NCI-H524 treated with DMSO at 0.1 percent for 48 hours (cell line): ENCODE results near the gene NECTIN2.
"Not testable (repeated sequence)": the region's sequence is repeated elsewhere in the genome, so short reads cannot be mapped to it uniquely, and the experiment has no call there.

Source experiments
- DNase-seq: peaks from one replicate; lab custom pipeline; 2025; lab: John Stamatoyannopoulos, UW

NECTIN2 gene

DNA sequence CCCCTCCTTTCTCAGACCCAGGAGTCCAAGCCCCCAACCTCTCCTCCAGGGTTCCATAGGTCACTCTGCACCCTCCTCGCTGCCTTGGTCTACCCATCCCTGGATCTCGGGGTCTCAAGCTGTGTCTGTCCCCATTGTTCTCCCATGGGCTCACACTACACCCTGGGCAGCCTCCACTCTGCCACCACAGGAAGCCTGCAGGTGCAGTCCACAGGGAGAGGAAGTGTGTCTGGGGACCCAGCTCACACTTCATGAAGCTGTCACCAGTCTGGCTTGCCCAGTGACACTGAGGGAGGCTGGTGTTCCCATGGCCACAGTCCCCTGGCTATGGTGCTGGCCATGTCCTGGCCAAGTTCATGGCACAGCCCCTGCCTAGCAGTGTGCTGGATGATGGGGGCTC is 5.3 kb downstream of the NECTIN2 start:
- no peak for DNase-seq

DNA sequence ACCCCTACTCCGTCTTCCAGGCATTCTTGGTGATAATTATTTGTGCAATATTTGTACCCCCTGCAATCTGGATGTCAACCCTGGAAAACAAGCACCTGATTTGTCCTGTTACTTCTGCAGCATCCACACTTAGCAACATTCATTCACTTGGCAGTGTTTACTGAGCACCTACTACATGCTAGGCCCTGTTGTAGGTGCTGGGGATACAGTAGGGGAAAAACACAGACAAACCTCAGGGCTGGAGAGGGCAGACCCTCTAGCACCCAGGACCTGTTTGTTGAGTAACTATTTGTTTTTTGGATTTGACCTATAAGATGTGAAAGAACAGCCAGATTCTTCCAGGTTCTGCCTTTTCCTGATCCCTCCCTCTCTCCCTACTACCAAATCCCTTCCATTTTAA is 9.5 kb downstream of the NECTIN2 start:
- no peak for DNase-seq

DNA sequence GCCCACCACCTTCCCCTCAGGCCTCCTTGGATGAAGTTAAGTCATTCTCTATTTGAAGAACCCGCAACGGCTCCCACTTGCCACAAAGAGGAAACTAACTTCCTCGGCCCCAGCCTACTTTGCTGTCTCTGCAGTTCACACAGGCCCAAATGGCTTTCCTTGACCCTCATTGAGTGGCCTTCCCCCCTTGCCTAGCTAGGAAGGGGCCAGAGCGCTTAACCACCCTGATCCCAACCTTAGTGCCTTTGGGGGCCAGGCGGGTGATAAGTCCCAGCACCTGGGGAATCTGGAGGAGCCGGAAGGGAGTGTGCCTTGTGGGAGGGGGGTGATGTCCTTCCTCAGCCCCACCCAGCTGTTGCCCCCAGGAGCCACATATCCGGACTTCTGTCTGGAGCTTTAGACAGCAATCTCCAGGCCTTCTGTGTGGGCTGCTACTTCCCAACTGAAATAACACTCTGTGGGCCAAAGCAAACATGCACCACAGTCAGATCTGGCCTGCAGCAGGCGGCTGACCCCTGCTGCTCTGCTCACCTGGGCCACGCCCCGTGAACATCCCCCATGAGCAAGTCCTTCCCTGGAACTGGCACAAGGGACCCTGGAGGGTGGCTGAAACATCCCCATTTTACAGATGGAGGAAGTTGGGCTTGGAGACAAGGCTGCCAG is 10.5 kb downstream of the NECTIN2 start:
- DNase-seq: no peak

DNA sequence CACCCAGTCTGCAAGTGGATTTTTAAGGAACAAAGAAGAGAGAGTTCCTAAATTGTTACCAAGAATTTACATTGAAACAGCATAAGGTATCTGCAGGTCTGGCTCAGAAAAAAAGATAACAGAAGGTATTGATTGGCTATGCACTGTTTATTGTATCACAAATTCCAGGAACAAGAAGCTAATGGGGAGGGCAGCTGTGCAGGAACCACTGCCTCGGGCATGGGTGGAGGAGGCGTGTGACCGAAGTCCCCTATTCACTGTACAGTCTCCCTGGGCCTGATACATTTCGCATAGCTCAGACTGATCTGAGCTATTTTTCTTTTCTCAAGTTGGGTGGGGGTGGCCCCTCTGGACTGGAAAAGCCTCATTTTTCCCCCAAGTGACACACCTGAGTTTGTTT is 11.7 kb downstream of the NECTIN2 start:
- no peak for DNase-seq

DNA sequence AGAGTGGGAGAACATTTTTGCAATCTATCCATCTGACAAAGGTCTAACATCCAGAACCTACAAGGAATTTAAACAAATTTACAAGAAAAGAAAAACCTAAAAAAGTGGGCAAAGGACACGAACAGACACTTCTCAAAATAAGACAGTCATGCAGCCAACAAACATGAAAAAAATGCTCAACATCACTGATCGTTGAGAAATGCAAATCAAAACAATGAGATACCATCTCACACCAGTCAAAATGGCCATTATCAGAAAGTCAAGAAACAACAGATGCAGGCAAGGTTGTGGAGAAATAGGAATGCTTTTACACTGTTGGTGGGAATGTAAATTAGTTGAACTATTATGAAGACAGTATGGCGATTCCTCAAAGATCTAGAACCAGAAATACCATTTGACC is 15.5 kb downstream of the NECTIN2 start:
- not testable (repeated sequence) for DNase-seq

DNA sequence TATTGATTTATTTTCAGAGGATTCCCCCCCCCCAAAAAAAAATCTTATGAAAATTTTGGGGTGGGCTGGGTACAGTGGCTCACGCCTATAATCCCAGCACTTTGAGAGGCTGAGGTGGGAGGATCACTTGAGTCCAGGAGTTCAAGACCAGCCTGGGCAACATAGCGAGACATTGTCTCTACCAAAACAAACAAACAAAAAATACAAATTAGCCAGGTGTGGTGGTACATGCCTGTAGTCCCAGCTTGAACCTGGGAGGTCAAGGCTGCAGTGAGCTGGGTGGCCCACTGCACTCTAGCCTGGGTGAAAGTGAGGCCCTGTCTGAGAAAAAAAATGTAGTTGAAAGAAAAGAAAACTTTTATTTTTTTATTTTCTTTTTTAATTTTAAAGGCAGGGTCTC is 17.9 kb downstream of the NECTIN2 start:
- DNase-seq: no peak

DNA sequence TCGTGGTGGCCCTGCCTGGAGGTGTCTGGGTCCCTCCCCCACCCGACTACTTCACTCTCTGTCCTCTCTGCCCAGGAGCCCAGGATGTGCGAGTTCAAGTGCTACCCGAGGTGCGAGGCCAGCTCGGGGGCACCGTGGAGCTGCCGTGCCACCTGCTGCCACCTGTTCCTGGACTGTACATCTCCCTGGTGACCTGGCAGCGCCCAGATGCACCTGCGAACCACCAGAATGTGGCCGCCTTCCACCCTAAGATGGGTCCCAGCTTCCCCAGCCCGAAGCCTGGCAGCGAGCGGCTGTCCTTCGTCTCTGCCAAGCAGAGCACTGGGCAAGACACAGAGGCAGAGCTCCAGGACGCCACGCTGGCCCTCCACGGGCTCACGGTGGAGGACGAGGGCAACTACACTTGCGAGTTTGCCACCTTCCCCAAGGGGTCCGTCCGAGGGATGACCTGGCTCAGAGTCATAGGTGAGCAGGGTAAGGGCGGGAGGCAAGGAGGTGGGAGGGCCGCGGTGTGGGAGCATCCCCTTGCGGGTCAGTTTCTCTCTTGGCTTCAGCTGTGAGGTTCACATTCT is 19.2 kb downstream of the NECTIN2 start:
- no peak for DNase-seq

DNA sequence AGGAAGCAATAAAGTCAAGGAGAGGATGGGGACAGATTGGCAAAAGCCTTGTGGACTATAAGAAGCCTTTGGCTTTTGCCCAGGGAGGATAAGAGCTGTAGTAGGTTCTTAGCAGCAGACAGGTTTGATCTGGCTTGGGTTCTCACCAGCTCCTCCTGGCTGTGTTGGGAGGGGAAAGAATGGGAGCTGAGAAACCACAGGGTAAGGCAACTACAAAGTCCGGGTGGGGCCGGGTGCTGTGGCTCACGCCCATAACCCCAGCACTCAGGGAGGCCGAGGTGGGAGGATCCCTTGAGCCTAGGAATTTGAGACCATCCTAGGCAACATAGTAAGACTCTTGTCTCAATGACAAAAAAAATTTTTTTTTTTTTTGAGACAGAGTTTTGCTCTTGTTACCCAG is 20.6 kb downstream of the NECTIN2 start:
- no peak for DNase-seq

DNA sequence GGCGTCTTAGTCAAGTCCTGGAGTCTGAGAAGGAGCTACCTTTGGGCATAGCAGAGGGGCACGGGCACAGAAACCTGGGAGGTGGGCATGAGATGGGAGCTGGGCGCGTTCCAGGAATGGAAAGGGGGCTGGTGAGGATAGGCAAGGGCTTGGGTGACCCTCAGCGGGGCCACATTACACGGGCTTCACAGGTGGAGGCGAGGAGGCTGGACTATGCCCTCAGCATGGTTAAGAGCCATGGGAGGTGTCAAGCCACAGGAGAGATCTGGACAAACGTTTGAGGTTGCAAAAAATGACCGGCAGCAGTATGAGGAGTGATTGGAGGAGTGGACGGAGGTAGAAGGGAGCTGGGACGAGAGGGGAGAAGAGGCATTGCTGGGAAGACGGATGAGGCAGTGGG is 21.5 kb downstream of the NECTIN2 start:
- DNase-seq: no peak

DNA sequence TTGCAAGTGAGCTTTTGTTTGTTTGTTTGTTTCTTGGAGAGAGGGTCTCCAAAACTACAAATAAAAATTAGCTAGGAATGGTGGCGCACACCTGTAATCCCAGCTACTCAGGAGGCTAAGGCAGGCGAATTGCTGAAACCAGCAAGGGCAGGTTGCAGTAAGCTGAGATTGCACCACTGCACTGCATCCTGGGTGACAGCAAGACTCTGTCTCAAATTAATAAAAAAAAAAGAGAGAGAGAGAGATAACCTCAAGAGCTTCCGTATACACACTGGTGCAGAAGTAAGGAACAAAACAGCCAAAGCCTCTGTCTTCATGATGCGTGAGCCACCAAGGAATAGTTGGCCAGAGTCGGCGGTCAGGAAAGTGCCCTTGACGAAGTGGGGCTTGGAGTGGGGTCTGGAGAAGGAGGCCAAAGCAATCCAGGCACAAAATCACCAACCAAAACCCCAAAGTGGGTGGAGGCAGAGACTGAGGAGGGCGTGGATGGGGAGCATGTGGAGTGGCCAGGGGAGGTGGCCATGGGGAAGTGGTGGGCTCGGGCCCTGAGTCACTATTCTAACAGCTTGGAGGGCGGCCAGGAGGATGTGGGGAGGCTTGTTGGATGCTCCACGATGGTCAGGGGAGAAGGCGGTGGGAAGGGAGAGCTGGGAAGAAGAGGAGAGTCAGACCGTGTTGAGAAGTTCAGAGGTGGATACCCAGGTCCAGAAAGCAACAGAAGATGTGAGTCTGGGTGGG is 23.8 kb downstream of the NECTIN2 start:
- DNase-seq: no peak

DNA sequence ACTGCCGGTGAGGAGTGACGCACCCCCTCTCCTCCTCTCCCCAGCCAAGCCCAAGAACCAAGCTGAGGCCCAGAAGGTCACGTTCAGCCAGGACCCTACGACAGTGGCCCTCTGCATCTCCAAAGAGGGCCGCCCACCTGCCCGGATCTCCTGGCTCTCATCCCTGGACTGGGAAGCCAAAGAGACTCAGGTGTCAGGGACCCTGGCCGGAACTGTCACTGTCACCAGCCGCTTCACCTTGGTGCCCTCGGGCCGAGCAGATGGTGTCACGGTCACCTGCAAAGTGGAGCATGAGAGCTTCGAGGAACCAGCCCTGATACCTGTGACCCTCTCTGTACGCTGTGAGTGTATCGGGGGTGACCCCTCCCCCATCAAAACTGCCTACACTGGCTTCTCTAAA is 25.7 kb downstream of the NECTIN2 start:
- DNase-seq: no peak

DNA sequence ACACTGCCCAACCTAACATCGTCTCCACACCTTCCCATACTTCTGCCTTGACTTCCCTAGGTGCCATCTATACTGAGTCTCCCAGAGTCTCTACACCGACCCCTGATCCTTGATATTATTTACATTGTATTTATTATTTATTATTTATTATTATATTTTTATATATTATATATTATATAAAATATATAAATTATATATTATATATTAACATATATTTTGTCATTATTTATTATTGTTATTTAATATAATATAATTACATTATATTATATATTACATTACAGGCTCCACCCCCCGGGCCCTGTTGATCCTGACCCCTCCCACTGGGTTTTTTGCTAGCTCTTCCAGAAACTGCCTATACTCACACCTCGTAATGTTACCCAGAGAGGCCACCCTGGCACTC is 26.6 kb downstream of the NECTIN2 start:
- DNase-seq: no peak

DNA sequence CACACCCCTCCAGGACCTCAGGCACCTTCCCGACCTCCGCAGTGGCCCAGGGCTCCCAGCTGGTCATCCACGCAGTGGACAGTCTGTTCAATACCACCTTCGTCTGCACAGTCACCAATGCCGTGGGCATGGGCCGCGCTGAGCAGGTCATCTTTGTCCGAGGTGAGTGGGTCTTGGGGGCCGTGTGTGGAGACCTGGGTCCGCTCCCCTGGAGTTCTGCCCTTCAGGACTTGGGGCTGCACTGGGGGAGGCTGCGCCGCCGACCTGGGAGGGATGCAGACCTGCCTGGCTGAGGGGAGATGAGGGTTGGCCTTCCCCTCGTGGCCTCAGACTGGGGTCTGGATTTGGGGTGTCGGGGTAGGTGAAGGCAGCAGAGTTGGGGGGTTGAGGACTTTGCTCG is 28.2 kb downstream of the NECTIN2 start:
- DNase-seq: no peak

DNA sequence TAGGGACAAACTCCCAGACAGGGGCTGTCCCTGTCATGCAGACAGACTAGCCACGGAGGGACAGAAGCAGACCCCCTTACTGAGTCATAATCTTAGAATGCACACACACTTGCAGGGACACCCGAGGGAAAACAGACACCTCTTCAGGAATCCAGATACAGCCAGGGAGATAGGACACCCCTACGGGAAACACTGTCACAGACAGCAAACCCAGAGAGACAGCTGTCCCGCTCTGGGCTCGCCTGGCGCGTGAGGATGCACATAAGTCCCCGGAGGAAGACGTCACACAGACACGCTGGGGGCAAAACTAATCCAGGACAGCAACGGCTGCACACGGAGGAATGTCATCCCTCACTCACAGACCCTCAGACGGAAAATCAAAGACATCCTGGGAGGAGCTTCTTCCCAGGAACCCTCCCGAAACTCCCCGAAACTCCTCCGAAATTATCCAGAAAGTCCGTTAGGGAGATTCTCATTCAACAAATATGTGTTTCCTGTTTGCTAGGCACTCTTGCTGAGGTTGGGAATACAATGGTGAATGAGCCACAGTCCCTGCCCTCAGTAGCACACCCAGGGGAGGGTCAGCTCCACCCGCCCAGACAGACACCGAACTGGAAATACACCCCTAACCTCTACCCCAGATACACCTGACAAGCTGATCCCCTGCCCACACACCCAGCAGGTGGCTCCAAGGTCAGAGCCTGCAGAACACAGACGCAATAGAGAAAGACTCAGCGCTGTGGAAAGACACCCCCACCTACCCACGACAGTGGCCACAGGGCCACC is 29.8 kb downstream of the NECTIN2 start:
- no peak for DNase-seq

DNA sequence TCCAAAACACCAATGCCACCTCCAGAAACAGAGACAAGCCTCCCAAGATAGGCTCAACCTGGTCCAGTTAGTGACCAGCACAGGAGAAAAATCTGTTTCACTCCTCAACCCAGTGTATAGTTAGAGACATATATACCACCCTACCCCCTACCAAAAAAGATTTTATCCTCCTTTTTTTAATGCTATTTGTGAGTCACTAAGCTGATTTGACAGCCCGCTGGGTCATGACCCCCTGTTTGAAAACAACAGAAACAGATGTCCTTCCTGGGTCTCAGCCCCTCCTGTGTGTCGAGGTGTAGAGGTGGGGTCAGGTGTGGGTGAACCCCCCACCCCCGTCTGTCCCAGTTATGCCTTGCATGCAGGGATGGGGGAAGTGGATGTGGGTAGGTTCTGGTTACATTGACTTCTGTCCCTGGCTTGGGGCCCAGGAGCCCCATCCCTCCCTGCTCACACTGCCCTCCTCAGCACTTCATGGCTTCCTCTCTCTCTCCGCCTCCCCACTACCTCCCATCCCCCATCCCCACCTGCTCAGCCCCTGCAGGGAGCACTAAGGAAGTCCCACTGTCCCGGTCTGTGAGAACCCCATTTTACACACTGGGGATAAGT is 30.9 kb downstream of the NECTIN2 start:
- no peak for DNase-seq

DNA sequence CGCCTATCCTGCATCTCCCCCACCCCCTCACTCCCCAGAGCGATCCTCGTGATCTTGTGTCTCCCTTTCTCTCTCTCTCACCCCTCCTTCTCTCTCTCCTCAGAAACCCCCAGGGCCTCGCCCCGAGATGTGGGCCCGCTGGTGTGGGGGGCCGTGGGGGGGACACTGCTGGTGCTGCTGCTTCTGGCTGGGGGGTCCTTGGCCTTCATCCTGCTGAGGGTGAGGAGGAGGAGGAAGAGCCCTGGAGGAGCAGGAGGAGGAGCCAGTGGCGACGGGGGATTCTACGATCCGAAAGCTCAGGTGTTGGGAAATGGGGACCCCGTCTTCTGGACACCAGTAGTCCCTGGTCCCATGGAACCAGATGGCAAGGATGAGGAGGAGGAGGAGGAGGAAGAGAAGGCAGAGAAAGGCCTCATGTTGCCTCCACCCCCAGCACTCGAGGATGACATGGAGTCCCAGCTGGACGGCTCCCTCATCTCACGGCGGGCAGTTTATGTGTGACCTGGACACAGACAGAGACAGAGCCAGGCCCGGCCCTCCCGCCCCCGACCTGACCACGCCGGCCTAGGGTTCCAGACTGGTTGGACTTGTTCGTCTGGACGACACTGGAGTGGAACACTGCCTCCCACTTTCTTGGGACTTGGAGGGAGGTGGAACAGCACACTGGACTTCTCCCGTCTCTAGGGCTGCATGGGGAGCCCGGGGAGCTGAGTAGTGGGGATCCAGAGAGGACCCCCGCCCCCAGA is 32.2 kb downstream of the NECTIN2 start:
- DNase-seq: no peak

DNA sequence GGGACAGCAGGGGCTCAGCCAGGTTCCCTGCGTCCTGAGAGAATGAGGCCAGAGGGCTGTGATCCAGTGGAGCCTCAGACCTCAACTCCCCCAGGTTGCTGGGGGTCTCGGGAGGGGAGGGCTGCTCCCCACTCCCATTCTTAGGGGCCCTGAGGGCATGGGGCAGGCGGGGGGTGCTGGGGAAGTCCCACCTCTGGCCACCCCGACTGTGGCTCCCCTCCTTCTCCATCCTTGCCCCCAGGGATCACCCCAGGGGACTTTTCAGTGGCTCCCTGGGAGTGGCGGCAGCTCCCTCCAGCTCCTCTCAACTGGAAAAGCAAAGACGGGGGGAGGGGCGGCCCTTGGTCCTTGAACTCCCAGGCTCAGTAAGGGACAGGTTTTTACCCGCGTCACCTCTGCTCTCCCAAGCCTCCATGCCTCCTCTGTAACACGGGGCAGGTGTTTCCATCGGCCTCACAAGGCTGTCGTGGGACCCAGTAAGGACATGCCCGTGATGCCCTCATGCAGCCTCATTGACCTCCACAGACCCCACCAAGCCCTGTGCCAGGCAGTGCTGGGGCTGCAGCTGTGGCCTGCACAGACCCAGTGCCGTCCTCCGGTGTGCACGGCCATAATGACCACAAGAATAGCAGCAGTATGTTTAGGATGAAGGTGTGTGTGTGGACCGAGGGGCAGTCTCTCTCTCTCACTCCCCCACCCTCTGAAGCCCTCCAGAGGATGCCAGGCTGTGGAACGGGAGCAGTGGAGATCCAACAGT is 33.4 kb downstream of the NECTIN2 start:
- no peak for DNase-seq

DNA sequence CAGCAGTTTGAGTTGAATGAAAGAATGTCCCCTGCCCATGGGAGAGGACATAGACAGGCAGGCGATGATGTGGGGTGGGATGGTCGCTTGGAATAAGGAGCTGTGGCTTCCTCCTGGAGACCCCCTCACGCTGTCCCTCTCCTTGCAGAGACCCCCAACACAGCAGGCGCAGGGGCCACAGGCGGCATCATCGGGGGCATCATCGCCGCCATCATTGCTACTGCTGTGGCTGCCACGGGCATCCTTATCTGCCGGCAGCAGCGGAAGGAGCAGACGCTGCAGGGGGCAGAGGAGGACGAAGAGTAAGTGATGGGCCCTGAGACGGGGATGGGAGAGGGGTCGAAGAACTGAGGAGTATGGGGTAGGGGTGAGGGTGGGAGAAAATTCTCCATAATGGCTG is 36.0 kb downstream of the NECTIN2 start:
- DNase-seq: no peak

DNA sequence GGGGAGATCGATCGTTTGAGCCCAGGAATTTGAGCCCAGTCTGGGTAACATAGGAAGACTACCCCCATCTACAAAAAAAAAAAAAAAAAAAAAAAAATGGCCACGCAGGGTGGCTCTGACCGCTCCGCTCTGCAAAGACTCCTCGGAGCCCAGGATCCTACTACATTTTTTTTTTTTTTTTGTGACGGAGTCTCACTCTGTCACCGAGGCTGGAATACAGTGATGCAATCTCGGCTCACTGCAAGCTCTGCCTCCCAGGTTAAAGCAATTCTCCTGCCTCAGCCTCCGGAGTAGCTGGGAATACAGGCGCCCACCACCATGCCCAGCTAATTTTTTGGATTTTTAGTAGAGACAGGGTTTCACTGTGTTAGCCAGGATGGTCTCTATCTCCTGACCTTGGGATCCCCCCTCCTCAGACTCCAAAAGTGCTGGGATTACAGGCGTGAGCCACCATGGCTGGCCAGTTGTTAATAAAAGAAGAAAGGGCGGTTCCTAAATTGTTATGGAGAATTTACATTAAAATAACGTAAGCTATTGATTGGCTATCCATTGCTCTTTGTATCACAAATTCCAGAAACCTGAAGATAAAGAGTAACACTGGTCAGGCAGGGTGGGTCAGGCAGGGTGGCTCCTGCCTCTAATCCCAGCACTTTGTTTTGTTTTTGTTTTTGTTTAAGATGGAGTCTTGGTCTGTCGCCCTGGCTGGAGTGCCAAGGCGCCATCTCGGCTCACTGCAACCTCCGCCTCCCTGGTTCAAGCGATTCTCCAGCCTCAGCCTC is 36.7 kb downstream of the NECTIN2 start:
- DNase-seq: not testable (repeated sequence)

DNA sequence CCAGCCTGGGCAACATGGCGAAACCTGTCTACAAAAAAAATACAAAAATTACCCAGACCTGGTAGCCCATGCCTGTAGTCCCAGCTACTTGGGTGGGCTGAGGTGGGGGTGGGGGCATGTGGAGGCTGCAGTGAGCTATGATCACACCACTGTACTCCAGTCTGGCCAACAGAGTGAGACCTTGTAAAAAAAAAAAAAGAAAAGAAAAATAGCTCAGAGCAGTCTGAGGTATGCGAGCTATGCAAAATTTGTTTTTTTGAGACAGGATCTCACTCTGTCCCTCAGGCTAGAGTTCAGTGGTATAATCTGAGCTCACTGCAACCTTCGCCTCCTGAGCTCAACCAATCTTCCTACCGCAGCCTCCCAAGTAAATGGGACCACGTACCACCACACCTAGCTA is 37.8 kb downstream of the NECTIN2 start:
- no peak for DNase-seq
